ENCODE data around the gene SCN5A.

DNA sequence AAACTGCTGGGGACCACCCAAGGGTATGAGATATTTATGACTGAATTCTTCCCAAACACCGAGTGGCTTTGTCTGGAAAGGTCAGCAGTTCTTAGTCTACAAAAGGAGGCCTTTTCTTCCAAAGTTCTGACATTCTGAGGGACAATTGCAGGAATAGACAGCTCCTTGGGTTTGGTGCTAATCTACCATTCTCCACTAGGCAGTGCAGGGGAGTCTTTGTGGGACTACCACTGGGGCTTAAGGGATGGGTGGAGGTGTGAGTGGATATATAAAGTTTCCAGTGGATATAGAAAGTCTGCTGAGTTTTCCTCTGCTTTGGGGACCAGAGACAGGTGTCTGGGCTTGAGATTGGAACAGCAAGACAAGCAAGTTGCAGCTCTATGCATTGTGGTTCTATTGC, 90.6 kb downstream of the SCN5A start:
- TF ChIP-seq, protein P1, sequence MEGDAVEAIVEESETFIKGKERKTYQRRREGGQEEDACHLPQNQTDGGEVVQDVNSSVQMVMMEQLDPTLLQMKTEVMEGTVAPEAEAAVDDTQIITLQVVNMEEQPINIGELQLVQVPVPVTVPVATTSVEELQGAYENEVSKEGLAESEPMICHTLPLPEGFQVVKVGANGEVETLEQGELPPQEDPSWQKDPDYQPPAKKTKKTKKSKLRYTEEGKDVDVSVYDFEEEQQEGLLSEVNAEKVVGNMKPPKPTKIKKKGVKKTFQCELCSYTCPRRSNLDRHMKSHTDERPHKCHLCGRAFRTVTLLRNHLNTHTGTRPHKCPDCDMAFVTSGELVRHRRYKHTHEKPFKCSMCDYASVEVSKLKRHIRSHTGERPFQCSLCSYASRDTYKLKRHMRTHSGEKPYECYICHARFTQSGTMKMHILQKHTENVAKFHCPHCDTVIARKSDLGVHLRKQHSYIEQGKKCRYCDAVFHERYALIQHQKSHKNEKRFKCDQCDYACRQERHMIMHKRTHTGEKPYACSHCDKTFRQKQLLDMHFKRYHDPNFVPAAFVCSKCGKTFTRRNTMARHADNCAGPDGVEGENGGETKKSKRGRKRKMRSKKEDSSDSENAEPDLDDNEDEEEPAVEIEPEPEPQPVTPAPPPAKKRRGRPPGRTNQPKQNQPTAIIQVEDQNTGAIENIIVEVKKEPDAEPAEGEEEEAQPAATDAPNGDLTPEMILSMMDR (conservative IDR thresholded peaks at IDR 0.05 in 1 of 2, IDR thresholded peaks at IDR 0.05 in 1 of 2; ENCODE audit: extremely low read depth in 1 of 2, insufficient read depth in 1 of 2, low read depth in 1 of 2, low read length in 2 of 2), result no peak
- no peak for TF ChIP-seq EZH2 (IDR thresholded peaks at IDR 0.05; ENCODE audit: borderline replicate concordance, low read length)

Measured in mammary epithelial cell (primary cell).